HG03196 (cell line): ENCODE results near the gene IL21R.
"Not testable (repeated sequence)": the region's sequence is repeated elsewhere in the genome, so short reads cannot be mapped to it uniquely, and the experiment has no call there.

ENCODE experiments used
- ATAC-seq: cut with Tn5 transposase; IDR thresholded peaks from one replicate; pipeline ENCODE4 v1.9.1; 2021; ENCODE audit not compliant: unreplicated experiment

IL21R gene

DNA sequence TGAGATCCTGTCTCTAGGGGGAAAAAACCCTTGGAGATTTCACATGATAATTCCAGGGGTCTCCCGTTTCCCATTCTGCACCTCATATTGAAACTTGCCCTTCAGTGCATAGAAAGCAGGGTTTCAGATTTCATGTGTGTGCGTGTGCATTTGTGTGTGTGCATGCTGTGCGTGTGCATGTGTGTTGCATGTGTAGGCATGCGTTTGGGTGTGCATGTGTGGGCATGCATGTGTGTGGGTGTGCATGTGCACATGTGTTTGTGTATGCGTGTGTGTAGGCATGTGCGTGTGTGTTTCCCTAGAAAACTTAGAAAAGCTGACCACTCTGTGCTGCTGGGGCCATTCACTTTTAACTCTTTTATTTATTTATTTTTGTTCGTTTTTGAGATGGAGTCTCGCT is 40.0 kb downstream of the IL21R start:
- ATAC-seq, result no peak

GRCh38 chr16:27444015-27444414 is 42.0 kb downstream of the IL21R start:
- no peak for ATAC-seq

GRCh38 chr16:27444470-27444869 is 42.5 kb downstream of the IL21R start:
- ATAC-seq, result no peak

DNA sequence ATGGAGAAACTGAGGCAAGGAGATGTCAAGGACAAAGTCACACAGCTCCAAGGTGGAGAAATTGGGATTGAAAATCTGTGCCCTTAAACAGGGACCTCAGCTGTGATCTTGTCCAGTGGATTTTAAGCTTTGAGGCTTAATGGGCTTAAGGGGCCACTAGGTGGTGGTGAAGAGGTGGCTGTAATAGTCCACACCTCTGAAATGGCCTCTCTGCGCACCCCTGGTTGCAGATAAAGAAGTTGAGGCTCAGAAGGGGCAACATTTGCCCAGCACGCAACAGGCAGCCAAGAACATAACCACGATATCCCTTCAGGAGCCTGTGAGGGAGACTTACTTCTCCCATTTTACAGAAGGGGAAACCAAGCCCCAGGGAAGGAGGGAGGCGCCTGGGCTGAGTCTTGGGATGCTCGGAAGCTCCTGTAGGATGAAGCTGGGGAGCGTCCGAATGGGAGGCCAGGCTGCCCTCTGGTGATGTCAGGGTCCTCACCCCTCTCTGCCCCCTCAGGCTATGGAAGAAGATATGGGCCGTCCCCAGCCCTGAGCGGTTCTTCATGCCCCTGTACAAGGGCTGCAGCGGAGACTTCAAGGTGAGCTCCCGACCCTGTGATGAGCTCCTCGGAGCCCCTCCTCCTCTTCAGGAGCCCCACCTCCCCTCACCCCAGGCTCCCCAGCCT is 43.7 kb downstream of the IL21R start:
- ATAC-seq, result no peak

DNA sequence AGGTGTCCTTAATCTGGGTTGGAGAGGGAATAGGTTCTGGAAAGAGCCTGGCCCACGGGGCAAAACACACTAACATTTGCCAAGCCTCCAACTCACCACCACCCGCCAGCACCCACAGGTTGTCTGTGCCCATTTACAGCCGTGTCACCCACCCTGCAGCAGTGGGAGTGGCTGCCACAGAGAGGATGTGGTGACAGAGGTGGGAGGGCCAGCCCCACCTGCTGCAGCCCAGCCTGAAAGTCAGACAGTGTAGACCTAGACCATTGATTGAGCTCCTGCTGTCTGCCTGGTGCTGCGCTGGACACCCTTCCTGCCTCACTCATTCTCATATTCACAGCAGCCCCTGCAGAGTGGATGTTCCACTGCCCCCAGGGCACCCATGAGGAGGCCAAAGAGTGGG is 44.7 kb downstream of the IL21R start:
- no peak for ATAC-seq

GRCh38 chr16:27447301-27447700 is 45.3 kb downstream of the IL21R start:
- no peak for ATAC-seq

DNA sequence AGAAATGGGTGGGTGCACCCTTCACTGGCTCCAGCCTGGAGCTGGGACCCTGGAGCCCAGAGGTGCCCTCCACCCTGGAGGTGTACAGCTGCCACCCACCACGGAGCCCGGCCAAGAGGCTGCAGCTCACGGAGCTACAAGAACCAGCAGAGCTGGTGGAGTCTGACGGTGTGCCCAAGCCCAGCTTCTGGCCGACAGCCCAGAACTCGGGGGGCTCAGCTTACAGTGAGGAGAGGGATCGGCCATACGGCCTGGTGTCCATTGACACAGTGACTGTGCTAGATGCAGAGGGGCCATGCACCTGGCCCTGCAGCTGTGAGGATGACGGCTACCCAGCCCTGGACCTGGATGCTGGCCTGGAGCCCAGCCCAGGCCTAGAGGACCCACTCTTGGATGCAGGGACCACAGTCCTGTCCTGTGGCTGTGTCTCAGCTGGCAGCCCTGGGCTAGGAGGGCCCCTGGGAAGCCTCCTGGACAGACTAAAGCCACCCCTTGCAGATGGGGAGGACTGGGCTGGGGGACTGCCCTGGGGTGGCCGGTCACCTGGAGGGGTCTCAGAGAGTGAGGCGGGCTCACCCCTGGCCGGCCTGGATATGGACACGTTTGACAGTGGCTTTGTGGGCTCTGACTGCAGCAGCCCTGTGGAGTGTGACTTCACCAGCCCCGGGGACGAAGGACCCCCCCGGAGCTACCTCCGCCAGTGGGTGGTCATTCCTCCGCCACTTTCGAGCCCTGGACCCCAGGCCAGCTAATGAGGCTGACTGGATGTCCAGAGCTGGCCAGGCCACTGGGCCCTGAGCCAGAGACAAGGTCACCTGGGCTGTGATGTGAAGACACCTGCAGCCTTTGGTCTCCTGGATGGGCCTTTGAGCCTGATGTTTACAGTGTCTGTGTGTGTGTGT is 46.8 kb downstream of the IL21R start:
- ATAC-seq, result no peak

GRCh38 chr16:27449434-27450195 is 47.6 kb downstream of the IL21R start:
- ATAC-seq, result peak; percentile 48

DNA sequence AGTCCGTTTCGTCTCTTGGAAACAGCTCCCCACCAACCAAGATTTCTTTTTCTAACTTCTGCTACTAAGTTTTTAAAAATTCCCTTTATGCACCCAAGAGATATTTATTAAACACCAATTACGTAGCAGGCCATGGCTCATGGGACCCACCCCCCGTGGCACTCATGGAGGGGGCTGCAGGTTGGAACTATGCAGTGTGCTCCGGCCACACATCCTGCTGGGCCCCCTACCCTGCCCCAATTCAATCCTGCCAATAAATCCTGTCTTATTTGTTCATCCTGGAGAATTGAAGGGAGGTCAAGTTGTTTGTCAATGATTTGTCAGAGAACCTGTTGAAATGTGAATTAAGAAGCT is 48.2 kb downstream of the IL21R start:
- ATAC-seq, result peak; percentile 29

GRCh38 chr16:27452569-27453493 is 50.9 kb downstream of the IL21R start:
- no peak for ATAC-seq

- ATAC-seq, result no peak
Observed at GRCh38 chr16:27453494-27453825, 51.5 kb downstream of the IL21R start.

- ATAC-seq, result no peak
Observed at GRCh38 chr16:27455700-27456099, 53.7 kb downstream of the IL21R start.

- not testable (repeated sequence) for ATAC-seq
Observed at GRCh38 chr16:27457605-27457900, 55.6 kb downstream of the IL21R start.

DNA sequence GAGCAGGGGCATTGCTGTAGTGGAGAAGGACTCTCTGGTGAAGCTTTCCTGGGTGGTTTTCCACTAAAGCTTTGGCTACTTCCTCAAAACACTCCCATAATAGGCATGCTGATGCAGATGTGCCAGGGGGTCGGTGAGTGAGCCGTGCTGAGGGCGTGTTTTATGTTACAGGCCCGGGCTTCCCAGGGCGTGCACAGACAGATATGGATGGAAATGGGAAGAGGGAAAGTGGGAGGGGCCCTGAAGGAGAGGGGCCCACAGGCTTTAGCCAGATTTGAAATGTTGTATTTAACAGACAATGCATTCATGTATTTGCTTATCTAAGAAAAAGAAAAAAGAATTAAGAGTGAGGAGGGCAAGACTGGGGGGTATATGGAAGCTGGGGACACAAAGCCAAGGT is 56.3 kb downstream of the IL21R start:
- no peak for ATAC-seq

GRCh38 chr16:27458987-27459688 is 57.2 kb downstream of the IL21R start:
- ATAC-seq, result no peak

GRCh38 chr16:27460213-27460612 is 58.2 kb downstream of the IL21R start:
- no peak for ATAC-seq

DNA sequence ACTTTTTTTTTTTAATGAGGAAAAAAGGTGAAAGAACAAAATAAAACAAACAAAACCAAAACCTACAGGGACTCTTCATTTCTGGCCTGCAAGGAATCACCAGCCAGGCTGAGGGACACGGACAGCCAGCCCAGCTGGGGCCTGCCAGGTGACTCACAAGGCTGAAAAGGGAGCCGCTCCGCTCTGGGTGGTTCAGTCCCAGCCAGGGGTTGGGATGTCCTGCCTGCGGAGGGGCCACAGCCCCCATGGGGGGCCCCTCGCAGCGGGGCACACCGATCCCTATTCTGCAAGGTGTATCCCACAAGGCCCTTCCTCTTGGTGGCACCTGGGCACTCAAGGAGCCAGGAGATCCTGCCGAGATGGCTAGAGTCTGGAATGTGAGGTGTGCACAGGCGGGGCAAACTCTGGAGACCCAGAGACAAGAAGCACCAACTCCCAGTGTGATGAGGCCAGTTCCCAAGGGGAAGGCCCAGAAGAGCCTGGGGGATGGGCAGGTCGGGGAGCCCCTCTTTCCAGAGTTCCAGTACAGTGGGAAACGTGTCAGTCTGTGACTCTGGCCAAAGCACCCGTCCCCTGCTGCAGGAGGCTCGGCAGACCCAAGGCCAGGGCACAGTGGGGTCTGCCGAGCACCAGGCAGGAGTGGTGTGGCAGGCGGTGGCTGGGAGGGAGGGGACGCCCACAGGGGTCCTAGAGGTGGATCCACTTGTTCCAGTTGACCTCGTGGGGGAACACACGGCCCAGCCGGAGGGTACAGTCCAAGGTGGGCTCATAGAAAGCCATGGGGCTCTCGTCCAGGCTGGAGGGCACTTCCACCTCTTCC is 58.9 kb downstream of the IL21R start:
- no peak for ATAC-seq

DNA sequence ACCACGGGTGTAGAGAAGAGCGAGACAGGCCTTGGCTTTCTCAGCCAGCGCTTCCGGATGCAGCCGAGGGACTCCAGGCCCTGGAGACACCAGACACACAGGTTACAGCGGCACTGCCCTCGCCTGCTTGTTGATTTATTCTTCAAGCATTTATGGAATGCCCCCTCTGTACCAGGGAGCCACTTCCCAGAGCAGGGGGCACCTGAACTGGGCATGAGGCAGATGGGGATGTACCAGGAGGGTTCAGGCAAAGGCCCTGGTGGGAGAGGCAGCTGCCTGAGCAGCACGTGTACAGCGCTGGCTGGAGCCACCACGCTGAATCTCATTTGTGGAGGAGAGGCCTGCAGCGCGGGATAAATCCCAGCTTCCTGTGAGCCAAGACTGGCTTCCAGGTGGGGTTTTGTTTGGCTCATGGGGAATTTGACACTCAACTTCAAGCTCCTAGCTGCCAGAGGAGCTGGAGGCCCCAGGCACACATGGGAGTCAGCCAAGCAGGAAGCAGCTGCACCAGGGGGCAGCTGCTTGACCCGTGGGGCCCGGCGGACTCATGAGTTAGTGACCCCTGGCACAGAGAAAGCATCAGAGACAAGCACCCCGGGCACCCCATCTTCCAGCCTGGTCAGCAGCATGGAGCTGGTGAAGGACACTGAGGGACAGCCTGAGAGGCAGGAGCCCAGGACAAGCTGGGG is 59.7 kb downstream of the IL21R start:
- no peak for ATAC-seq
